Colonic mucosa (tissue), 4 donors: ENCODE results near the gene FOXP2. TPM values are rescaled to one million over a fixed set of nuclear protein-coding genes. Genes with fewer than 3 reads are reported as not detected.

Experiments used
- DNase-seq: peaks from one replicate; pipeline ENCODE4 v3.0.0-alpha.2; 2020
- H3K27ac ChIP-seq: fragments of 200-600 bp; one replicate; pipeline ENCODE4 v1.8.0; 2021
- H3K27me3 ChIP-seq: fragments of 200-600 bp; one replicate; pipeline ENCODE4 v1.8.0; 2021
- H3K36me3 ChIP-seq: fragments of 200-600 bp; one replicate; pipeline ENCODE4 v1.8.0; 2021
- H3K4me1 ChIP-seq: fragments of 200-600 bp; one replicate; pipeline ENCODE4 v1.8.0; 2021; ENCODE audit warnings: mild to moderate bottlenecking
- H3K4me3 ChIP-seq: fragments of 200-600 bp; one replicate; pipeline ENCODE4 v1.8.0; 2021
- H3K9ac ChIP-seq, 2 donors: one replicate each; pipeline ENCODE4 v1.7.0; 2013; ENCODE audit warnings: control low read depth in 2 of 2, low read depth in 2 of 2, low read length in 2 of 2
- H3K9me3 ChIP-seq: fragments of 200-600 bp; one replicate; pipeline ENCODE4 v1.8.0; 2021
- CTCF ChIP-seq: fragments of 200-600 bp; IDR thresholded peaks from one replicate; pipeline ENCODE4 v1.8.0; 2022; ENCODE audit warnings: antibody characterized with exemption, mild to moderate bottlenecking
- intact Hi-C: fragments of 100-400 bp; cut with DNase I; formaldehyde crosslinking; loops from one replicate; pipeline ENCODE4 v1.14.1; 2022
- total RNA-seq, 2 donors: library from RNA; stranded (reverse); fragmentation: NEBNext Ultra II Directional in 1 of 2; extraction: Animal tissue kit (Norgen Biotek cat#: 25700) in 1 of 2; gene quantifications; one replicate each; pipeline ENCODE4 v1.2.1, GENCODE V29; 2021
- donor health status: healthy.
- donor health status: DM: no; HTN: no; CAD: no.
- donor health status: DM: no; HTN: no; CAD: no.

FOXP2 gene
- total RNA-seq, 2 donors from 2014 or later = 5.3 to 20.0 TPM

GRCh38 chr7:114522081-114522480 is 107.5 kb downstream of the FOXP2 start:
- H3K9ac ChIP-seq = no peak overlapping the region
- intact Hi-C loops = no loop called here
- no peak overlapping the region for H3K4me3 ChIP-seq
- no peaks in the 10 kb centered on the region for H3K36me3 ChIP-seq
- H3K4me1 ChIP-seq = no peaks in the 10 kb centered on the region
- H3K27ac ChIP-seq = no peak overlapping the region
- H3K27me3 ChIP-seq = no peaks in the 10 kb centered on the region
- no peak for DNase-seq
- H3K9me3 ChIP-seq = no peaks in the 10 kb centered on the region
- no peak for TF ChIP-seq CTCF

- H3K4me1 ChIP-seq = no peaks in the 10 kb centered on the region
- intact Hi-C loops = no loop called here
- H3K27ac ChIP-seq = no peak overlapping the region
- no peak for DNase-seq
- no peaks in the 10 kb centered on the region for H3K36me3 ChIP-seq
- H3K4me3 ChIP-seq = no peak overlapping the region
- no peaks in the 10 kb centered on the region for H3K27me3 ChIP-seq
- no peak for TF ChIP-seq CTCF
- no peak overlapping the region for H3K9ac ChIP-seq
- no peaks in the 10 kb centered on the region for H3K9me3 ChIP-seq
Measured at GRCh38 chr7:114527589-114527988, 113.0 kb downstream of the FOXP2 start.

GRCh38 chr7:114530057-114530611 is 115.5 kb downstream of the FOXP2 start:
- Histone ChIP-seq H3K4me3 (no peak overlapping the region), H3K27ac (no peak overlapping the region), H3K36me3 (no peaks in the 10 kb centered on the region), H3K27me3 (no peaks in the 10 kb centered on the region), H3K9ac (no peak overlapping the region), H3K4me1 (no peaks in the 10 kb centered on the region), H3K9me3 (no peaks in the 10 kb centered on the region)
- TF ChIP-seq CTCF = no peak
- intact Hi-C loops = loop anchor here (10.0 kb wide), 1 partner anchor 445 kb away; no protein-coding TSS in a partner anchor
- DNase-seq = no peak

GRCh38 chr7:114531326-114531725 is 116.7 kb downstream of the FOXP2 start:
- no peak for TF ChIP-seq CTCF
- Histone ChIP-seq H3K36me3 (no peaks in the 10 kb centered on the region), H3K4me3 (no peak overlapping the region), H3K27ac (no peak overlapping the region), H3K4me1 (no peaks in the 10 kb centered on the region), H3K9me3 (no peaks in the 10 kb centered on the region), H3K27me3 (no peaks in the 10 kb centered on the region), H3K9ac (no peak overlapping the region)
- DNase-seq = no peak
- intact Hi-C loops = loop anchor here (10.0 kb wide), 1 partner anchor 447 kb away; no protein-coding TSS in a partner anchor

GRCh38 chr7:114533131-114533530 is 118.5 kb downstream of the FOXP2 start:
- no peak overlapping the region for H3K9ac ChIP-seq
- DNase-seq = no peak
- intact Hi-C loops = loop anchor here (10.0 kb wide), 1 partner anchor 448 kb away; no protein-coding TSS in a partner anchor
- H3K4me3 ChIP-seq = no peak overlapping the region
- no peaks in the 10 kb centered on the region for H3K4me1 ChIP-seq
- no peaks in the 10 kb centered on the region for H3K9me3 ChIP-seq
- no peak overlapping the region for H3K27ac ChIP-seq
- H3K36me3 ChIP-seq = no peaks in the 10 kb centered on the region
- no peak for TF ChIP-seq CTCF
- H3K27me3 ChIP-seq = no peaks in the 10 kb centered on the region
